Measurements from ENCODE around the gene HPS3. TPM values are rescaled to one million over a fixed set of nuclear protein-coding genes. Genes with fewer than 3 reads are reported as not detected.
A peak's percentile ranks its signal among the peaks of the same experiment; 100 is the strongest.

The HPS3 gene
- polyA plus RNA-seq, 1 experiment: 14.6 TPM

DNA sequence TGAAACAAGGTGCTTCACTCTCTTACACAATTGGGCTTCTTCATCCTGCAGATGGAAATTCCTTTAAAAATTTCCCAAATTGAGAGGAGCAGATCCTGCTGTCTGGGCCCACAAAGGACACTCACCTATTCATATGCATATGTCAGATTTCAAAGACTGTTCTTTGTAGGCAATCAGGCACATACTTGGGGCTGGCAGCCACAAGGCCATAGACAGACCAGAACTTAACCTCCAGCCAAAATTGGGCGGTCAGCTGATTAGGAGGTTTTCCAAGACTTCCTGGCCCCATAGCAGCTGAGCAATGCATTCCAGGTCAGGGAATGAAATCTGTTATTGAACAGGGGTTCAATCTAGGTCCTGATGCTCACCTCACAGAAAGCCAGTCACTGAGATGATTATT lies 15.0 kb upstream of the HPS3 start:
- TF ChIP-seq, protein P1, sequence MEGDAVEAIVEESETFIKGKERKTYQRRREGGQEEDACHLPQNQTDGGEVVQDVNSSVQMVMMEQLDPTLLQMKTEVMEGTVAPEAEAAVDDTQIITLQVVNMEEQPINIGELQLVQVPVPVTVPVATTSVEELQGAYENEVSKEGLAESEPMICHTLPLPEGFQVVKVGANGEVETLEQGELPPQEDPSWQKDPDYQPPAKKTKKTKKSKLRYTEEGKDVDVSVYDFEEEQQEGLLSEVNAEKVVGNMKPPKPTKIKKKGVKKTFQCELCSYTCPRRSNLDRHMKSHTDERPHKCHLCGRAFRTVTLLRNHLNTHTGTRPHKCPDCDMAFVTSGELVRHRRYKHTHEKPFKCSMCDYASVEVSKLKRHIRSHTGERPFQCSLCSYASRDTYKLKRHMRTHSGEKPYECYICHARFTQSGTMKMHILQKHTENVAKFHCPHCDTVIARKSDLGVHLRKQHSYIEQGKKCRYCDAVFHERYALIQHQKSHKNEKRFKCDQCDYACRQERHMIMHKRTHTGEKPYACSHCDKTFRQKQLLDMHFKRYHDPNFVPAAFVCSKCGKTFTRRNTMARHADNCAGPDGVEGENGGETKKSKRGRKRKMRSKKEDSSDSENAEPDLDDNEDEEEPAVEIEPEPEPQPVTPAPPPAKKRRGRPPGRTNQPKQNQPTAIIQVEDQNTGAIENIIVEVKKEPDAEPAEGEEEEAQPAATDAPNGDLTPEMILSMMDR (IDR thresholded peaks at IDR 0.05; ENCODE audit: insufficient read depth, low read depth, low read length): no peak
- CTCF ChIA-PET: interaction anchor here (2.4 kb wide), 1 partner anchor 15 kb away, joined by 6 read pairs; the partner anchor contains the start of gene HPS3
- no peak for DNase-seq (ENCODE audit: low read depth)
- POLR2A ChIA-PET: no interaction called here
- Histone ChIP-seq H3K4me3 (ENCODE audit: low read depth, low read length) (no peak overlapping the region), H3K27me3 (ENCODE audit: control insufficient read depth, insufficient read depth, low read length) (no peaks in the 10 kb centered on the region), H3K36me3 (ENCODE audit: control insufficient read depth, insufficient read depth, low read length) (no peaks in the 10 kb centered on the region)

- no peak for DNase-seq (ENCODE audit: low read depth)
- ChIA-PET CTCF (interaction anchor here (2.4 kb wide), 1 partner anchor 14 kb away, joined by 6 read pairs; the partner anchor contains the start of gene HPS3), POLR2A (no interaction called here)
- no peak overlapping the region for H3K4me3 ChIP-seq (ENCODE audit: low read depth, low read length)
- H3K36me3 ChIP-seq (ENCODE audit: control insufficient read depth, insufficient read depth, low read length): no peaks in the 10 kb centered on the region
- H3K27me3 ChIP-seq (ENCODE audit: control insufficient read depth, insufficient read depth, low read length): no peaks in the 10 kb centered on the region
- TF ChIP-seq, protein P1 (IDR thresholded peaks at IDR 0.05; ENCODE audit: insufficient read depth, low read depth, low read length): no peak
Observed at GRCh38 chr3:149115114-149115513, 14.3 kb upstream of the HPS3 start.

GRCh38 chr3:149118724-149119123 lies 10.7 kb upstream of the HPS3 start:
- DNase-seq (ENCODE audit: low read depth): no peak
- CTCF ChIA-PET: interaction anchor here (3.5 to 5.1 kb wide), 2 partner anchors 155 to 161 kb away, joined by 36 to 78 read pairs; no protein-coding TSS in a partner anchor
- Histone ChIP-seq H3K27me3 (ENCODE audit: control insufficient read depth, insufficient read depth, low read length) (no peaks in the 10 kb centered on the region), H3K4me3 (ENCODE audit: low read depth, low read length) (no peak overlapping the region), H3K36me3 (ENCODE audit: control insufficient read depth, insufficient read depth, low read length) (no peaks in the 10 kb centered on the region)
- TF ChIP-seq, protein P1 (IDR thresholded peaks at IDR 0.05; ENCODE audit: insufficient read depth, low read depth, low read length): no peak
- POLR2A ChIA-PET: no interaction called here

GRCh38 chr3:149119466-149119865 lies 10.0 kb upstream of the HPS3 start:
- DNase-seq (ENCODE audit: low read depth): no peak
- ChIA-PET POLR2A (no interaction called here), CTCF (interaction anchor here (1.0 to 5.1 kb wide), 16 partner anchors 7 to 360 kb away, joined by 3 to 78 read pairs (median 6); partner anchors contain the start of gene HPS3)
- Histone ChIP-seq H3K4me3 (ENCODE audit: low read depth, low read length) (no peak overlapping the region), H3K36me3 (ENCODE audit: control insufficient read depth, insufficient read depth, low read length) (no peaks in the 10 kb centered on the region), H3K27me3 (ENCODE audit: control insufficient read depth, insufficient read depth, low read length) (no peaks in the 10 kb centered on the region)
- TF ChIP-seq, protein P1 (IDR thresholded peaks at IDR 0.05; ENCODE audit: insufficient read depth, low read depth, low read length): no peak

DNA sequence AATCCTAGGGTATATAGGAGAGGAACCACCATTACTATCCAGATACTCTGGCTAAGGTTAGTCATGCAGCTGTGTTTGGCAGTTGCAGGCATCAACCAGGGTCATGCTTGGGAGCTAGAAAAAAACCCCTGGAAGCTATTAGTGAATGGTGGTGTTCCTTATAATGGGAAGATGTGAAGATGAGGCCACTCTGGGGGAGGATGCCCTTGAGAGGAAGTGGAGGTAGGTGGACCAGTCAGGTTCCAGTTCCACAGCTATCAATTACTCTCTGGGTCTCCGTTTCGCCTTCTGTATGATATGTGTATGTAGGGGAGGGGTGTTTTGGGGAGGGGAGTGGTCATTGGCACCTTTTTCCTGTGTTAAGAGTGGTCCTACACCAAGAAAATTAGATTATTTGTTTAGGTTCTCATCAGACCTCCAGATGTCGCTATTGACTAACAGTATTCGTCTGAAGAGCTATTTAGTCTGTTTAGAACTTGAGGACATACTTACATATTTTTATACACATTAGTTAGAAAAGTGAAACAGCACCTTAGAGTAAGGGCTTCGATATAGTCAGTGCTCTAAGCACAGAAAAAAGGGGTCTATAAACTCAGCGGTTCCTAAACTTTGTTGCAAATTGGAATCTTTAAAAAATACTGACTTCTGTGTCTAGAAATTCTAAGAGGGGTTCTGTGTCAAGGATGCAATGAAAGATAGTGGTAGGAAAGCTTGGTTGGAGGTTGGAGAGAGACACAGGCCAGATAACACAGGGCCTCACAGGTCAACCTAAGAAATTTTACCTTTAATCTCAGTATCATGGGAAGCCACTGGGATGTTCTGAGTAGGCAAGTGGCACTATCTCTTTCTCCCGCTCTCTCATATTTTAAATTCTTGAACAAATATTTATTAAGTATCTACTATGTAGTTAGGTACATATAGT lies 9.1 kb upstream of the HPS3 start:
- Histone ChIP-seq H3K27me3 (ENCODE audit: control insufficient read depth, insufficient read depth, low read length) (no peaks in the 10 kb centered on the region), H3K36me3 (ENCODE audit: control insufficient read depth, insufficient read depth, low read length) (no peaks in the 10 kb centered on the region), H3K4me3 (ENCODE audit: low read depth, low read length) (no peak overlapping the region)
- TF ChIP-seq, protein P1 (IDR thresholded peaks at IDR 0.05; ENCODE audit: insufficient read depth, low read depth, low read length): peak; percentile 47; the same call in 1 of the 2 replicates
- peak; percentile 26 for DNase-seq (ENCODE audit: low read depth)
- POLR2A ChIA-PET: no interaction called here
- CTCF ChIA-PET: interaction anchor here (0.6 to 5.1 kb wide), 33 partner anchors 8 to 649 kb away, joined by 3 to 78 read pairs (median 4); partner anchors contain the start of genes HPS3 and TM4SF18

All from BJ (cell line).